Neuronal stem cell (in vitro differentiated cells): ENCODE data around the gene ANKRD35. TPM values are rescaled to one million over a fixed set of nuclear protein-coding genes. Genes with fewer than 3 reads are reported as not detected.
A peak's percentile ranks its signal among the peaks of the same experiment; 100 is the strongest.
"Not testable (repeated sequence)": the region's sequence is repeated elsewhere in the genome, so short reads cannot be mapped to it uniquely, and the experiment has no call there.

ENCODE experiments used
- DNase-seq: peaks from one replicate; pipeline ENCODE4 v3.0.0-alpha.2; 2013; ENCODE audit warnings: low spot score
- H2AFZ ChIP-seq: one replicate; pipeline ENCODE4 v1.6.1; 2013; ENCODE audit warnings: mild to moderate bottlenecking, low read length, inconsistent platforms
- H2AK5ac ChIP-seq: 2 replicates; pipeline ENCODE4 v1.6.1; 2013; ENCODE audit warnings: low read depth, mild to moderate bottlenecking, inconsistent platforms, low read length, moderate library complexity, mixed read lengths
- H2BK120ac ChIP-seq: 2 replicates; pipeline ENCODE4 v1.6.1; 2013; ENCODE audit warnings: low read depth, mild to moderate bottlenecking, inconsistent platforms, low read length, moderate library complexity, mixed read lengths
- H2BK12ac ChIP-seq: one replicate; pipeline ENCODE4 v1.6.1; 2013; ENCODE audit warnings: low read length, inconsistent platforms
- H2BK15ac ChIP-seq: 2 replicates; pipeline ENCODE4 v1.6.1; 2013; ENCODE audit warnings: mild to moderate bottlenecking, low read length, inconsistent platforms, mixed read lengths
- H2BK5ac ChIP-seq: one replicate; pipeline ENCODE4 v1.6.1; 2013; ENCODE audit warnings: inconsistent platforms, mild to moderate bottlenecking, low read length, moderate library complexity
- H3K14ac ChIP-seq: one replicate; pipeline ENCODE4 v1.6.1; 2013; ENCODE audit warnings: low read length, inconsistent platforms
- H3K18ac ChIP-seq: 2 replicates; pipeline ENCODE4 v1.6.1; 2013; ENCODE audit warnings: low read length, inconsistent platforms
- H3K23ac ChIP-seq: 2 replicates; pipeline ENCODE4 v1.6.1; 2013; ENCODE audit warnings: low read depth, mild to moderate bottlenecking, mixed read lengths, low read length, inconsistent platforms; ENCODE audit not compliant: poor library complexity
- H3K27ac ChIP-seq: replicated peaks from 3 replicates; pipeline ENCODE4 v1.5.1; 2013; ENCODE audit warnings: low read length, inconsistent platforms
- H3K27me3 ChIP-seq, 3 experiments: 2 replicates each; pipeline ENCODE4 v1.6.1; 2013; ENCODE audit warnings: low read length in 3 of 3, mild to moderate bottlenecking in 2 of 3, inconsistent platforms in 1 of 3, low read depth in 1 of 3, mixed read lengths in 1 of 3, moderate library complexity in 1 of 3; ENCODE audit not compliant: control insufficient read depth in 3 of 3, insufficient read depth in 3 of 3
- H3K36me3 ChIP-seq, 2 donors: replicated peaks in 1 of 2; 2 replicates each; pipeline ENCODE4 v1.6.1; 2013; ENCODE audit warnings: low read length in 2 of 2; ENCODE audit not compliant: control insufficient read depth in 2 of 2, insufficient read depth in 2 of 2
- H3K4ac ChIP-seq: 2 replicates; pipeline ENCODE4 v1.6.1; 2013; ENCODE audit warnings: inconsistent platforms, mild to moderate bottlenecking, low read length, moderate library complexity
- H3K4me1 ChIP-seq, 2 donors: 1 replicate in 1 of 2; 2 replicates in 1 of 2; pipeline ENCODE4 v1.6.1; 2013; ENCODE audit warnings: low read length in 2 of 2, low read depth in 1 of 2; ENCODE audit not compliant: control insufficient read depth in 2 of 2, insufficient read depth in 1 of 2
- H3K4me2 ChIP-seq: one replicate; pipeline ENCODE4 v1.6.1; 2013; ENCODE audit warnings: mild to moderate bottlenecking, low read length, inconsistent platforms; ENCODE audit not compliant: insufficient read depth, poor library complexity, severe bottlenecking
- H3K4me3 ChIP-seq, 2 donors: 2 replicates each; pipeline ENCODE4 v1.5.1; 2013; ENCODE audit warnings: low read length in 2 of 2, mild to moderate bottlenecking in 2 of 2, inconsistent platforms in 1 of 2, moderate library complexity in 1 of 2
- H3K79me1 ChIP-seq: one replicate; pipeline ENCODE4 v1.6.1; 2013; ENCODE audit warnings: low read depth, mild to moderate bottlenecking, inconsistent platforms, low read length, moderate library complexity
- H3K9ac ChIP-seq: one replicate; pipeline ENCODE4 v1.6.1; 2013; ENCODE audit warnings: mild to moderate bottlenecking, low read depth, low read length, inconsistent platforms; ENCODE audit not compliant: poor library complexity
- H3K9me3 ChIP-seq, 2 donors: replicated peaks in 1 of 2; 2 replicates each; pipeline versions ENCODE3 to v1.6.1; 2013; ENCODE audit warnings: low read length in 2 of 2, mild to moderate bottlenecking in 2 of 2, inconsistent platforms in 1 of 2, low read depth in 1 of 2, mixed read lengths in 1 of 2, moderate library complexity in 1 of 2; ENCODE audit not compliant: control insufficient read depth in 2 of 2, insufficient read depth in 1 of 2
- H4K8ac ChIP-seq: one replicate; pipeline ENCODE4 v1.6.1; 2013; ENCODE audit warnings: low read depth, mild to moderate bottlenecking, inconsistent platforms, low read length, moderate library complexity
- H4K91ac ChIP-seq: one replicate; pipeline ENCODE4 v1.6.1; 2013; ENCODE audit warnings: low read length, low read depth, mild to moderate bottlenecking, inconsistent platforms; ENCODE audit not compliant: poor library complexity
- WGBS, 2 donors: extraction: QIAGEN DNeasy Blood & Tissue Kit; methylation state at CpG; one replicate each; pipeline ENCODE4 v1.1.7; 2013; ENCODE audit warnings: missing lambda C conversion rate in 2 of 2, mixed read lengths in 1 of 2; ENCODE audit not compliant: insufficient read length in 2 of 2, insufficient replicate concordance in 1 of 2; ENCODE audit errors: extremely low coverage in 2 of 2; 5-methylcytosine and 5-hydroxymethylcytosine counted together
- polyA plus RNA-seq, 2 experiments: library from polyadenylated mRNA; stranded (reverse); fragments of 200-250 nt; gene quantifications; one replicate each; pipeline ENCODE4 v1.2.3, GENCODE V29; 2013

The ANKRD35 gene, protein sequence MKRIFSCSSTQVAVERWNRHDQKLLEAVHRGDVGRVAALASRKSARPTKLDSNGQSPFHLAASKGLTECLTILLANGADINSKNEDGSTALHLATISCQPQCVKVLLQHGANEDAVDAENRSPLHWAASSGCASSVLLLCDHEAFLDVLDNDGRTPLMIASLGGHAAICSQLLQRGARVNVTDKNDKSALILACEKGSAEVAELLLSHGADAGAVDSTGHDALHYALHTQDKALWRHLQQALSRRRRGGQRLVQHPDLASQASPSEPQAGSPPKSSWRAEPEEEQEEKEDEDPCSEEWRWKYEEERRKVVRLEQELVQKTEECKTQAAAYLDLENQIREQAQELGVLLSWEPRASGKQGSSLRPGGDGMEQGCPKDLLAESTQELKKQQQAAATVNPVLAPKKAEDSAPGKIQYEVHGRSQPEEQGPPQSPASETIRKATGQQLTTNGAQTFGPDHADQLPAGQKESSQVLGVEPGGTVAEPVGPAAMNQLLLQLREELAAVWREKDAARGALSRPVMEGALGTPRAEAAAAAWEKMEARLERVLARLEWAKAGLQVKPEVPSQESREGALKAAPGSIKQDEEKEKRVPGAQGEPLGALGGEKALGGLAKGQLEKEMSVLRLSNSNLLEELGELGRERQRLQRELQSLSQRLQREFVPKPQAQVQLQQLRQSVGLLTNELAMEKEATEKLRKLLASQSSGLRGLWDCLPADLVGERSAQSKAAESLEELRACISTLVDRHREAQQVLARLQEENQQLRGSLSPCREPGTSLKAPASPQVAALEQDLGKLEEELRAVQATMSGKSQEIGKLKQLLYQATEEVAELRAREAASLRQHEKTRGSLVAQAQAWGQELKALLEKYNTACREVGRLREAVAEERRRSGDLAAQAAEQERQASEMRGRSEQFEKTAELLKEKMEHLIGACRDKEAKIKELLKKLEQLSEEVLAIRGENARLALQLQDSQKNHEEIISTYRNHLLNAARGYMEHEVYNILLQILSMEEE
- polyA plus RNA-seq (2013, experiment 1 of 2) = 2.1 TPM
- 2.2 TPM for polyA plus RNA-seq (2013, experiment 2 of 2)

DNA sequence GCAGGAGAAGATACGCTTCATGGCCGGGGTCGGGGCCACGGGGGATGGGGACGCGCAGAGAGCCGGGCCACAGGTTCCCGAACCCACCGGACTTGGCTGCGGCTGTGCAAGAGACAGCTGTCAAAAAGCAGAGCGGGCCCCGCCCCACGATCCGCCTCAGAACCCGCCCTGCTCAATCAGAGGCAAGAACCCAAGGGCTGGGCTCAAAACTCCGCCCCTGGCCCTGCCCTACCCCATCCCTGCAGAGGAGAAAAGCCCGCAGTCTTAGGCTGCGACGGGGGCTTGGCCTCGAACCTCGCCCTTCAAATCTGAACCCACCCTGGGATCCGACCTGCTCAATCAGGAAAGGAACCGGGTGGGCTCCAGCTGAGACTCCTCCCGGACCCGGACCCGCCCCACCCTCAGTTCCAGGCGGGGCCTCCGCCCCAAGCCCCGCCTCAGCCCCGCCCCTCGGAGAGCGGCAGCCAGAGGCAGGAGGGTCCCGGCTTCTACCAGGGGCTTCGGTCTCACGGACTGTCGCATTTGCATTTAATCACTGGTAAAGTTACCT is at the start of gene ANKRD35:
Gene ANKRD35, minus strand, starts transcription at position 129 of the 550 bp plus-strand sequence. Its CDS starts 108 bp downstream, at position 21.
- Histone ChIP-seq H3K27ac (no peak within 1 kb of the TSS), H4K91ac (no peak within 1 kb of the TSS), H3K14ac (no peak within 1 kb of the TSS), H3K27me3 (peaks cover 0 to 44% (median 19%) of the 10 kb centered on the region in 3 experiments), H3K23ac (no peak within 1 kb of the TSS), H2AK5ac (no peak within 1 kb of the TSS), H2AFZ (peak within 1 kb of the TSS; percentile 99), H2BK120ac (no peak within 1 kb of the TSS), H3K4me2 (peak within 1 kb of the TSS; percentile 46), H3K4me1 (peaks cover 0 to 2% of the 10 kb centered on the region in 2 donors), H3K4me3 (peak within 1 kb of the TSS; percentile 57 to 83), H3K9me3 (no peaks in the 10 kb centered on the region), H3K18ac (peak within 1 kb of the TSS; percentile 20), H3K79me1 (no peaks in the 10 kb centered on the region), H3K36me3 (no peaks in the 10 kb centered on the region), H2BK12ac (no peak within 1 kb of the TSS), H2BK5ac (no peak within 1 kb of the TSS), H3K9ac (no peak within 1 kb of the TSS), H3K4ac (no peak within 1 kb of the TSS), H2BK15ac (no peak within 1 kb of the TSS), H4K8ac (no peak within 1 kb of the TSS)
- WGBS, 2 donors = no CpG with 5 or more reads among the region's 36 CpGs
- peak; percentile 75 for DNase-seq

GRCh38 chr1:145932522-145933009 is 46.9 kb upstream of the ANKRD35 start:
- DNase-seq, H3K27ac ChIP-seq: not testable (repeated sequence)
- WGBS, 2 donors = no CpG with 5 or more reads among the region's 9 CpGs

GRCh38 chr1:145927916-145928643 is 42.4 kb upstream of the ANKRD35 start:
- peak overlapping the region; percentile 76 to 82 for H3K4me3 ChIP-seq
- H2BK15ac ChIP-seq = no peak overlapping the region
- no peak overlapping the region for H3K4ac ChIP-seq
- H2BK12ac ChIP-seq = no peak overlapping the region
- no peak overlapping the region for H4K91ac ChIP-seq
- H3K27me3 ChIP-seq = no peaks in the 10 kb centered on the region
- H2BK120ac ChIP-seq = no peak overlapping the region
- H3K4me1 ChIP-seq = peaks cover 1 to 5% of the 10 kb centered on the region in 2 donors
- peak overlapping the region; percentile 77 for H3K9ac ChIP-seq
- no CpG with 5 or more reads among the region's 20 CpGs for WGBS, 2 donors
- H3K14ac ChIP-seq = no peak overlapping the region
- no peak for DNase-seq
- peak overlapping the region; percentile 67 for H3K4me2 ChIP-seq
- H4K8ac ChIP-seq = no peak overlapping the region
- H3K18ac ChIP-seq = peak overlapping the region; percentile 15
- no peak overlapping the region for H2BK5ac ChIP-seq
- H3K79me1 ChIP-seq = peaks cover 5% of the 10 kb centered on the region
- H3K36me3 ChIP-seq = peaks cover 7 to 29% of the 10 kb centered on the region in 2 donors
- no peaks in the 10 kb centered on the region for H3K9me3 ChIP-seq
- peak overlapping the region; percentile 60 for H3K27ac ChIP-seq
- peak overlapping the region; percentile 13 for H2AFZ ChIP-seq
- H3K23ac ChIP-seq = no peak overlapping the region
- H2AK5ac ChIP-seq = peak overlapping the region; percentile 68

More at GRCh38 chr1:145932522-145933009, 46.9 kb upstream of the ANKRD35 start:
- not testable (repeated sequence) for H3K27me3 ChIP-seq, H2BK5ac ChIP-seq, H2BK15ac ChIP-seq, H3K23ac ChIP-seq, H3K4me1 ChIP-seq, H3K18ac ChIP-seq, H2AK5ac ChIP-seq, H3K14ac ChIP-seq, H2BK120ac ChIP-seq, H4K91ac ChIP-seq, H2BK12ac ChIP-seq, H3K9me3 ChIP-seq, H3K4me3 ChIP-seq, H3K9ac ChIP-seq, H3K4me2 ChIP-seq, H3K79me1 ChIP-seq, H3K4ac ChIP-seq, H2AFZ ChIP-seq, H4K8ac ChIP-seq
- H3K36me3 ChIP-seq = peaks cover 0 to 37% of the 10 kb centered on the region in 2 donors
